DND-41 (cell line): Measurements from ENCODE around the gene WWTR1.

Experiments
- EZH2 ChIP-seq: IDR thresholded peaks from 3 replicates; pipeline ENCODE4 v1.6.1; 2012; ENCODE audit warnings: borderline replicate concordance, low read depth, mild to moderate bottlenecking, moderate library complexity, low read length, inconsistent platforms; ENCODE audit not compliant: severe bottlenecking
- TF ChIP-seq, protein P1 (sequence below): IDR thresholded peaks from 2 replicates; pipeline ENCODE4 v1.5.1; 2012; ENCODE audit warnings: borderline replicate concordance, low read length, moderate library complexity, mild to moderate bottlenecking; ENCODE audit not compliant: poor library complexity, severe bottlenecking; ENCODE audit errors: extremely low read depth

DNA sequence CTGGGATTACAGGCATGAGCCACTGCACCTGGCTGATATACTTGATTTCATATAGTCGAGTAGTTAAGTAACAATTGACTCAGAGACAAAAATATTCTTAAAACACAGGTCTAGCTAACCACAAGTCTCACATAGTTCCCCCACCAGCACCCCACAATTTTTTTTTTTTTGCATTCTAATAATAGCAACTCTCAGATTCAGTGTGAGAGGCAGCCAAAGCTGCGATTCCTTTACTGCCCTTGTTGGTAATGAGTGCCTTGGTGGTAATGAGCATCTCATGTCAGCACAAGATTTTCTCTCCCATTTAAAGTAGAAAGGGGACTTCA is 72.5 kb downstream of the WWTR1 start:
- TF ChIP-seq, protein P1, sequence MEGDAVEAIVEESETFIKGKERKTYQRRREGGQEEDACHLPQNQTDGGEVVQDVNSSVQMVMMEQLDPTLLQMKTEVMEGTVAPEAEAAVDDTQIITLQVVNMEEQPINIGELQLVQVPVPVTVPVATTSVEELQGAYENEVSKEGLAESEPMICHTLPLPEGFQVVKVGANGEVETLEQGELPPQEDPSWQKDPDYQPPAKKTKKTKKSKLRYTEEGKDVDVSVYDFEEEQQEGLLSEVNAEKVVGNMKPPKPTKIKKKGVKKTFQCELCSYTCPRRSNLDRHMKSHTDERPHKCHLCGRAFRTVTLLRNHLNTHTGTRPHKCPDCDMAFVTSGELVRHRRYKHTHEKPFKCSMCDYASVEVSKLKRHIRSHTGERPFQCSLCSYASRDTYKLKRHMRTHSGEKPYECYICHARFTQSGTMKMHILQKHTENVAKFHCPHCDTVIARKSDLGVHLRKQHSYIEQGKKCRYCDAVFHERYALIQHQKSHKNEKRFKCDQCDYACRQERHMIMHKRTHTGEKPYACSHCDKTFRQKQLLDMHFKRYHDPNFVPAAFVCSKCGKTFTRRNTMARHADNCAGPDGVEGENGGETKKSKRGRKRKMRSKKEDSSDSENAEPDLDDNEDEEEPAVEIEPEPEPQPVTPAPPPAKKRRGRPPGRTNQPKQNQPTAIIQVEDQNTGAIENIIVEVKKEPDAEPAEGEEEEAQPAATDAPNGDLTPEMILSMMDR = no peak
- TF ChIP-seq EZH2 = no peak
